ENCODE results near the gene TMEM132D. TPM values are rescaled to one million over a fixed set of nuclear protein-coding genes. Genes with fewer than 3 reads are reported as not detected.

TMEM132D gene
- total RNA-seq, 1 donor from 2014 or later = 1.1 TPM

GRCh38 chr12:129339336-129339735 lies 564.5 kb downstream of the TMEM132D start:
- Histone ChIP-seq H3K4me1 (peaks cover 18% of the 10 kb centered on the region), H3K4me2 (peak overlapping the region; percentile 21), H4K20me1 (ENCODE audit: low read depth) (no peaks in the 10 kb centered on the region), H3K79me2 (ENCODE audit: low read depth) (no peaks in the 10 kb centered on the region), H3K27me3 (no peaks in the 10 kb centered on the region), H3F3A (ENCODE audit: low read depth) (peaks cover 14% of the 10 kb centered on the region), H3K27ac (peak overlapping the region; percentile 37), H2AFZ (replicated peaks) (no peak overlapping the region), H3K4me3 (no peak overlapping the region), H3K36me3 (no peaks in the 10 kb centered on the region), H3K9me3 (ENCODE audit: low read depth) (no peaks in the 10 kb centered on the region), H3K9ac (no peak overlapping the region)
- Mint-ChIP-seq H3K4me3 (no peak overlapping the region), H3K27me3 (ENCODE audit: insufficient read depth, low read depth) (peaks cover 2% of the 10 kb centered on the region), H3K4me1 (peaks cover 23% of the 10 kb centered on the region), H3K36me3 (peaks cover 3% of the 10 kb centered on the region), H3K27ac (peak overlapping the region; percentile 17), H3K9me3 (peaks cover 6% of the 10 kb centered on the region)
- TF ChIP-seq EZH2 (IDR thresholded peaks at IDR 0.05) = no peak
- TF ChIP-seq, protein P1, sequence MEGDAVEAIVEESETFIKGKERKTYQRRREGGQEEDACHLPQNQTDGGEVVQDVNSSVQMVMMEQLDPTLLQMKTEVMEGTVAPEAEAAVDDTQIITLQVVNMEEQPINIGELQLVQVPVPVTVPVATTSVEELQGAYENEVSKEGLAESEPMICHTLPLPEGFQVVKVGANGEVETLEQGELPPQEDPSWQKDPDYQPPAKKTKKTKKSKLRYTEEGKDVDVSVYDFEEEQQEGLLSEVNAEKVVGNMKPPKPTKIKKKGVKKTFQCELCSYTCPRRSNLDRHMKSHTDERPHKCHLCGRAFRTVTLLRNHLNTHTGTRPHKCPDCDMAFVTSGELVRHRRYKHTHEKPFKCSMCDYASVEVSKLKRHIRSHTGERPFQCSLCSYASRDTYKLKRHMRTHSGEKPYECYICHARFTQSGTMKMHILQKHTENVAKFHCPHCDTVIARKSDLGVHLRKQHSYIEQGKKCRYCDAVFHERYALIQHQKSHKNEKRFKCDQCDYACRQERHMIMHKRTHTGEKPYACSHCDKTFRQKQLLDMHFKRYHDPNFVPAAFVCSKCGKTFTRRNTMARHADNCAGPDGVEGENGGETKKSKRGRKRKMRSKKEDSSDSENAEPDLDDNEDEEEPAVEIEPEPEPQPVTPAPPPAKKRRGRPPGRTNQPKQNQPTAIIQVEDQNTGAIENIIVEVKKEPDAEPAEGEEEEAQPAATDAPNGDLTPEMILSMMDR (IDR thresholded peaks at IDR 0.05) = no peak
- no peak for TF ChIP-seq EZH2phosphoT487 (IDR thresholded peaks at IDR 0.05)
- peak; percentile 48 for DNase-seq (ENCODE audit: low spot score)

GRCh38 chr12:129337413-129337812 lies 566.4 kb downstream of the TMEM132D start:
- H3F3A ChIP-seq (ENCODE audit: low read depth) = peaks cover 14% of the 10 kb centered on the region
- TF ChIP-seq, protein P1 (IDR thresholded peaks at IDR 0.05) = no peak
- TF ChIP-seq EZH2phosphoT487 (IDR thresholded peaks at IDR 0.05) (no peak), EZH2 (IDR thresholded peaks at IDR 0.05) (no peak)
- no peaks in the 10 kb centered on the region for H3K36me3 ChIP-seq
- peaks cover 2% of the 10 kb centered on the region for H3K27me3 Mint-ChIP-seq (ENCODE audit: insufficient read depth, low read depth)
- no peak overlapping the region for H2AFZ ChIP-seq (replicated peaks)
- H3K4me1 Mint-ChIP-seq = peaks cover 23% of the 10 kb centered on the region
- no peak overlapping the region for H3K4me2 ChIP-seq
- H3K4me3 Mint-ChIP-seq = no peak overlapping the region
- no peaks in the 10 kb centered on the region for H3K27me3 ChIP-seq
- peaks cover 18% of the 10 kb centered on the region for H3K4me1 ChIP-seq
- peak overlapping the region; percentile 79 for H3K27ac Mint-ChIP-seq
- no peak for DNase-seq (ENCODE audit: low spot score)
- peaks cover 1% of the 10 kb centered on the region for H3K36me3 Mint-ChIP-seq
- peaks cover 8% of the 10 kb centered on the region for H3K9me3 Mint-ChIP-seq
- no peak overlapping the region for H3K4me3 ChIP-seq
- H4K20me1 ChIP-seq (ENCODE audit: low read depth) = no peaks in the 10 kb centered on the region
- H3K9ac ChIP-seq = no peak overlapping the region
- no peak overlapping the region for H3K27ac ChIP-seq
- H3K9me3 ChIP-seq (ENCODE audit: low read depth) = no peaks in the 10 kb centered on the region
- H3K79me2 ChIP-seq (ENCODE audit: low read depth) = no peaks in the 10 kb centered on the region

DNA sequence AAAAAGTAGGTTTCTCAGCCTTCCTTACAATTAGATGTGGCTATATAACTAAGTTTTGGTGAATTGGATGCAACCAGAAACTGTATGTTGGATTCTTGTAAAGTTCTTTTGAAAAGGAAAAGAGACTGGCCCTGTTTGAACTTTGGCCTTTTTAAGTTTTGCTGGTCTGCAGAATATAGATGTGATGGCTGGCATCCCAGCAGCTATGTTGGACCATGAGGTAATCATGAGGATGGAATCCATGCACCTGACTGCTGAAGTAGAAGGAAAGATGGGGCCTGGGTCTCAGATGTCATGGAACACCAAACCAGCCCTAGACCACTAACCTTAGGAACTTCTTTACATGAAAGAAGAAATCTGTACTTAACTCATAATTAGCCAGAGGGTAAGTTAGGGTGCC lies 568.1 kb downstream of the TMEM132D start:
- no peaks in the 10 kb centered on the region for H3K79me2 ChIP-seq (ENCODE audit: low read depth)
- no peak overlapping the region for H3K9ac ChIP-seq
- Mint-ChIP-seq H3K27ac (no peak overlapping the region), H3K9me3 (peaks cover 2% of the 10 kb centered on the region), H3K4me1 (peaks cover 23% of the 10 kb centered on the region), H3K4me3 (no peak overlapping the region), H3K36me3 (peaks cover 1% of the 10 kb centered on the region), H3K27me3 (ENCODE audit: insufficient read depth, low read depth) (peaks cover 2% of the 10 kb centered on the region)
- H3K27me3 ChIP-seq = no peaks in the 10 kb centered on the region
- no peaks in the 10 kb centered on the region for H4K20me1 ChIP-seq (ENCODE audit: low read depth)
- H3K27ac ChIP-seq = no peak overlapping the region
- H3K4me2 ChIP-seq = no peak overlapping the region
- H3K9me3 ChIP-seq (ENCODE audit: low read depth) = no peaks in the 10 kb centered on the region
- no peak for TF ChIP-seq EZH2phosphoT487 (IDR thresholded peaks at IDR 0.05)
- TF ChIP-seq EZH2 (IDR thresholded peaks at IDR 0.05) = no peak
- TF ChIP-seq, protein P1 (IDR thresholded peaks at IDR 0.05) = no peak
- H3K4me3 ChIP-seq = no peak overlapping the region
- no peak for DNase-seq (ENCODE audit: low spot score)
- peaks cover 14% of the 10 kb centered on the region for H3F3A ChIP-seq (ENCODE audit: low read depth)
- H3K4me1 ChIP-seq = peaks cover 18% of the 10 kb centered on the region
- no peak overlapping the region for H2AFZ ChIP-seq (replicated peaks)
- H3K36me3 ChIP-seq = no peaks in the 10 kb centered on the region
